Gastroesophageal sphincter (tissue), 3 donors: ENCODE data around the gene DNAJB8.

Experiments
- EP300 ChIP-seq: sonication (generic); formaldehyde crosslinking; IDR thresholded peaks from one replicate; pipeline ENCODE4 v1.6.1; 2017; ENCODE audit warnings: antibody characterized with exemption, mild to moderate bottlenecking
- POLR2A ChIP-seq, 2 donors: fragments of 450-650 bp; IDR thresholded peaks; one replicate each; pipeline ENCODE4 v1.6.1; 2017; ENCODE audit warnings: antibody characterized with exemption in 2 of 2, mild to moderate bottlenecking in 2 of 2, moderate library complexity in 1 of 2
- TF ChIP-seq, protein P1 (sequence below), 4 experiments: fragments of 200-600 bp in 2 of 4; fragments of 450-650 bp in 2 of 4; sonication (generic) in 1 of 4; IDR thresholded peaks; one replicate each; pipeline ENCODE4 v1.5.1; 2017 to 2019; ENCODE audit warnings: antibody characterized with exemption in 4 of 4, mild to moderate bottlenecking in 2 of 4, moderate library complexity in 2 of 4

- TF ChIP-seq, protein P1, sequence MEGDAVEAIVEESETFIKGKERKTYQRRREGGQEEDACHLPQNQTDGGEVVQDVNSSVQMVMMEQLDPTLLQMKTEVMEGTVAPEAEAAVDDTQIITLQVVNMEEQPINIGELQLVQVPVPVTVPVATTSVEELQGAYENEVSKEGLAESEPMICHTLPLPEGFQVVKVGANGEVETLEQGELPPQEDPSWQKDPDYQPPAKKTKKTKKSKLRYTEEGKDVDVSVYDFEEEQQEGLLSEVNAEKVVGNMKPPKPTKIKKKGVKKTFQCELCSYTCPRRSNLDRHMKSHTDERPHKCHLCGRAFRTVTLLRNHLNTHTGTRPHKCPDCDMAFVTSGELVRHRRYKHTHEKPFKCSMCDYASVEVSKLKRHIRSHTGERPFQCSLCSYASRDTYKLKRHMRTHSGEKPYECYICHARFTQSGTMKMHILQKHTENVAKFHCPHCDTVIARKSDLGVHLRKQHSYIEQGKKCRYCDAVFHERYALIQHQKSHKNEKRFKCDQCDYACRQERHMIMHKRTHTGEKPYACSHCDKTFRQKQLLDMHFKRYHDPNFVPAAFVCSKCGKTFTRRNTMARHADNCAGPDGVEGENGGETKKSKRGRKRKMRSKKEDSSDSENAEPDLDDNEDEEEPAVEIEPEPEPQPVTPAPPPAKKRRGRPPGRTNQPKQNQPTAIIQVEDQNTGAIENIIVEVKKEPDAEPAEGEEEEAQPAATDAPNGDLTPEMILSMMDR (IDR thresholded peaks at IDR 0.05) = no peak
- TF ChIP-seq POLR2A (IDR thresholded peaks at IDR 0.05) (no peak), EP300 (no peak)
Observed at GRCh38 chr3:128423525-128424147, 43.1 kb downstream of the DNAJB8 start.
